ENCODE measurements around the gene HECTD4. TPM values are rescaled to one million over a fixed set of nuclear protein-coding genes. Genes with fewer than 3 reads are reported as not detected.

Gene HECTD4
- total RNA-seq, 2 donors from 2014 or later = 23.3 to 45.2 TPM

- H3K9me3 ChIP-seq = no peaks in the 10 kb centered on the region
- DNase-seq (no peak), ATAC-seq (no peak)
- H3K27ac ChIP-seq = no peak overlapping the region
- no peak overlapping the region for H3K4me3 ChIP-seq
- no peaks in the 10 kb centered on the region for H3K27me3 ChIP-seq
- H3K36me3 ChIP-seq (replicated peaks in 1 of 2; ENCODE audit: insufficient read depth in 1 of 2, low read depth in 2 of 2) = no peaks in the 10 kb centered on the region
- TF ChIP-seq, protein P1, sequence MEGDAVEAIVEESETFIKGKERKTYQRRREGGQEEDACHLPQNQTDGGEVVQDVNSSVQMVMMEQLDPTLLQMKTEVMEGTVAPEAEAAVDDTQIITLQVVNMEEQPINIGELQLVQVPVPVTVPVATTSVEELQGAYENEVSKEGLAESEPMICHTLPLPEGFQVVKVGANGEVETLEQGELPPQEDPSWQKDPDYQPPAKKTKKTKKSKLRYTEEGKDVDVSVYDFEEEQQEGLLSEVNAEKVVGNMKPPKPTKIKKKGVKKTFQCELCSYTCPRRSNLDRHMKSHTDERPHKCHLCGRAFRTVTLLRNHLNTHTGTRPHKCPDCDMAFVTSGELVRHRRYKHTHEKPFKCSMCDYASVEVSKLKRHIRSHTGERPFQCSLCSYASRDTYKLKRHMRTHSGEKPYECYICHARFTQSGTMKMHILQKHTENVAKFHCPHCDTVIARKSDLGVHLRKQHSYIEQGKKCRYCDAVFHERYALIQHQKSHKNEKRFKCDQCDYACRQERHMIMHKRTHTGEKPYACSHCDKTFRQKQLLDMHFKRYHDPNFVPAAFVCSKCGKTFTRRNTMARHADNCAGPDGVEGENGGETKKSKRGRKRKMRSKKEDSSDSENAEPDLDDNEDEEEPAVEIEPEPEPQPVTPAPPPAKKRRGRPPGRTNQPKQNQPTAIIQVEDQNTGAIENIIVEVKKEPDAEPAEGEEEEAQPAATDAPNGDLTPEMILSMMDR (IDR thresholded peaks at IDR 0.05) = no peak
- no peak for TF ChIP-seq POLR2A (IDR thresholded peaks at IDR 0.05)
- 87 to 94% methylated on average over 4 of the region's 4 CpGs for WGBS, 2 donors
- intact Hi-C loops (cut with DNase I) = no loop called here
- no peaks in the 10 kb centered on the region for H3K4me1 ChIP-seq
Observed at GRCh38 chr12:112359290-112359689, 22.9 kb downstream of the HECTD4 start.

DNA sequence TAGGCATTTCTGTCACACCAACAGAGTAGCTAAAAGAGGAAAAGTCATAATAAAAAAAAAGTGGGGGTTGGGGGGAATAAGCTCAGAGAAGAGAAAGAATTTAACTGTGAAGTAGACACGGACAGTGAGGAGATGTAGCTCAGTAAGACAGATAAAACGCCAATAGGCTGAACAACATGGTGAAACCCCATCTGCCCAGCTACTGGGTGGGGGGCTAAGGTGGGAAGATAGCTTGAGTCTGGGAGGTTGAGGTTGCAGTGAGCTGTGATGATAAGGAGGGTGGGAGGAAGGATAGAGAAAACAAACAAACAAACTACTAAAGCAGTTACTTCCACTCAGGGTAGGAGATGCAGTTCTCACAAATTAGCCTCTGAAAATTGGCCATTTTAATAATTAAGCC is 25.0 kb downstream of the HECTD4 start:
- no peak overlapping the region for H3K27ac ChIP-seq
- H3K36me3 ChIP-seq (replicated peaks in 1 of 2; ENCODE audit: insufficient read depth in 1 of 2, low read depth in 2 of 2) = no peaks in the 10 kb centered on the region
- ATAC-seq (no peak), DNase-seq (no peak)
- WGBS, 2 donors = 79 to 87% methylated on average over 2 of the region's 2 CpGs
- no peaks in the 10 kb centered on the region for H3K27me3 ChIP-seq
- no peaks in the 10 kb centered on the region for H3K4me1 ChIP-seq
- TF ChIP-seq, protein P1 (IDR thresholded peaks at IDR 0.05) = no peak
- TF ChIP-seq POLR2A (IDR thresholded peaks at IDR 0.05) = no peak
- no peaks in the 10 kb centered on the region for H3K9me3 ChIP-seq
- intact Hi-C loops (cut with DNase I) = no loop called here
- no peak overlapping the region for H3K4me3 ChIP-seq

DNA sequence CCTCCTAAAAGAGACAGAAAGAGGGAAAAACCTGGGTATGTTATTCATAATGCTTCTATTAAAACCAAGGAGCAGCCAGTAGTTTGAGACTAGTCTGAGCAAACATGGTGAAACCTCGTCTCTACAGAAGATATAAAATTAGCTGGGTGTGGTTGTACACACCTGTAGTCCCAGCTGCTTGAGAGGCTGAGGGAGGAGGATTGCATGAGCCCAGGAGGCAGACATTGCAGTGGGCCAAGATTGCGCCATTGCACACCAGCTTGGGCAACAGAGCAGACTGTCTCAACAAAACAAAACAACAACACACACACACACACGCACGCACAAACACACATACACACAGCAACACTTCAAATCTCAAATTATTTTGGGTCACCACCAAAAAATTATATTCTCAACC is 27.8 kb downstream of the HECTD4 start:
- Histone ChIP-seq H3K36me3 (replicated peaks in 1 of 2; ENCODE audit: insufficient read depth in 1 of 2, low read depth in 2 of 2) (no peaks in the 10 kb centered on the region), H3K27ac (no peak overlapping the region), H3K4me1 (no peaks in the 10 kb centered on the region), H3K4me3 (no peak overlapping the region), H3K9me3 (no peaks in the 10 kb centered on the region), H3K27me3 (no peaks in the 10 kb centered on the region)
- WGBS, 2 donors = 78 to 83% methylated on average over 4 of the region's 4 CpGs
- TF ChIP-seq POLR2A (IDR thresholded peaks at IDR 0.05) = no peak
- TF ChIP-seq, protein P1 (IDR thresholded peaks at IDR 0.05) = no peak
- intact Hi-C loops (cut with DNase I) = no loop called here
- ATAC-seq (no peak), DNase-seq (no peak)

- no peak for ATAC-seq
- no peak for DNase-seq
- no peak overlapping the region for H3K27ac ChIP-seq
- H3K36me3 ChIP-seq (replicated peaks in 1 of 2; ENCODE audit: insufficient read depth in 1 of 2, low read depth in 2 of 2) = no peaks in the 10 kb centered on the region
- intact Hi-C loops (cut with DNase I) = no loop called here
- no peak overlapping the region for H3K4me3 ChIP-seq
- no peaks in the 10 kb centered on the region for H3K4me1 ChIP-seq
- WGBS, 2 donors = 82 to 88% methylated on average over 3 of the region's 3 CpGs
- H3K9me3 ChIP-seq = no peaks in the 10 kb centered on the region
- no peaks in the 10 kb centered on the region for H3K27me3 ChIP-seq
- no peak for TF ChIP-seq POLR2A (IDR thresholded peaks at IDR 0.05)
- TF ChIP-seq, protein P1 (IDR thresholded peaks at IDR 0.05) = no peak
Observed at GRCh38 chr12:112353393-112353792, 28.8 kb downstream of the HECTD4 start.

GRCh38 chr12:112352921-112353320 is 29.3 kb downstream of the HECTD4 start:
- no peaks in the 10 kb centered on the region for H3K9me3 ChIP-seq
- H3K4me1 ChIP-seq = no peaks in the 10 kb centered on the region
- intact Hi-C loops (cut with DNase I) = no loop called here
- TF ChIP-seq POLR2A (IDR thresholded peaks at IDR 0.05) = no peak
- H3K27me3 ChIP-seq = no peaks in the 10 kb centered on the region
- ATAC-seq (no peak), DNase-seq (no peak)
- H3K36me3 ChIP-seq (replicated peaks in 1 of 2; ENCODE audit: insufficient read depth in 1 of 2, low read depth in 2 of 2) = no peaks in the 10 kb centered on the region
- no peak overlapping the region for H3K27ac ChIP-seq
- 92 to 100% methylated on average over 1 of the region's 1 CpG for WGBS, 2 donors
- H3K4me3 ChIP-seq = no peak overlapping the region

Measured in body of pancreas (tissue), 4 donors.